CD14-positive monocyte (primary cell): ENCODE results near the gene SAMD4B. TPM values are rescaled to one million over a fixed set of nuclear protein-coding genes. Genes with fewer than 3 reads are reported as not detected.

Experiments
- DNase-seq, 3 donors: peaks; one replicate each; pipeline ENCODE4 v3.0.0-alpha.2; 2011 to 2022
- H2AFZ ChIP-seq: 2 replicates; pipeline ENCODE4 v1.6.0; 2012; ENCODE audit warnings: mild to moderate bottlenecking, low read depth, low read length, inconsistent platforms; ENCODE audit not compliant: insufficient read depth, poor library complexity, severe bottlenecking
- H3K27ac ChIP-seq, 2 donors: 1 replicate in 1 of 2; 2 replicates in 1 of 2; pipeline ENCODE4 v1.5.1; 2012 to 2013; ENCODE audit warnings: low read length in 2 of 2, control low read depth in 1 of 2, inconsistent platforms in 1 of 2, low read depth in 1 of 2, mild to moderate bottlenecking in 1 of 2
- H3K27me3 ChIP-seq, 2 donors: one replicate each; pipeline versions ENCODE4 v1.6.0 to v1.6.1; 2011 to 2013; ENCODE audit warnings: low read length in 2 of 2; ENCODE audit not compliant: control insufficient read depth in 2 of 2, insufficient read depth in 2 of 2
- H3K36me3 ChIP-seq, 2 donors: replicated peaks in 1 of 2; 1 replicate in 1 of 2; 2 replicates in 1 of 2; pipeline versions ENCODE4 v1.5.1 to v1.6.1; 2012 to 2013; ENCODE audit warnings: low read length in 2 of 2, control low read depth in 1 of 2, inconsistent platforms in 1 of 2, mild to moderate bottlenecking in 1 of 2; ENCODE audit not compliant: insufficient read depth in 2 of 2, control insufficient read depth in 1 of 2
- H3K4me1 ChIP-seq, 2 donors: 1 replicate in 1 of 2; 2 replicates in 1 of 2; pipeline versions ENCODE4 v1.5.1 to v1.6.1; 2012 to 2013; ENCODE audit warnings: low read length in 2 of 2, control low read depth in 1 of 2, inconsistent platforms in 1 of 2, mild to moderate bottlenecking in 1 of 2, moderate library complexity in 1 of 2; ENCODE audit not compliant: insufficient read depth in 2 of 2, control insufficient read depth in 1 of 2
- H3K4me2 ChIP-seq: replicated peaks from 2 replicates; pipeline ENCODE3; 2012; ENCODE audit warnings: low read length, moderate library complexity, mild to moderate bottlenecking; ENCODE audit not compliant: poor library complexity, severe bottlenecking; ENCODE audit errors: extremely low read depth
- H3K4me3 ChIP-seq, 3 experiments: fragments of 200-600 bp in 1 of 3; sonication (generic) in 1 of 3; replicated peaks in 1 of 3; 1 replicate in 2 of 3; 2 replicates in 1 of 3; pipeline ENCODE4 v1.5.1; 2011 to 2013; ENCODE audit warnings: low read length in 3 of 3, mild to moderate bottlenecking in 3 of 3, control low read depth in 2 of 3, low read depth in 2 of 3, inconsistent platforms in 1 of 3, moderate library complexity in 1 of 3
- H3K79me2 ChIP-seq: 2 replicates; pipeline ENCODE4 v1.6.0; 2012; ENCODE audit warnings: mild to moderate bottlenecking, control low read depth, inconsistent platforms, low read length, moderate library complexity; ENCODE audit not compliant: insufficient read depth
- H3K9ac ChIP-seq: 2 replicates; pipeline ENCODE4 v1.6.0; 2017; ENCODE audit warnings: low read length, mild to moderate bottlenecking; ENCODE audit not compliant: insufficient read depth, poor library complexity, severe bottlenecking
- H3K9me3 ChIP-seq, 2 donors: replicated peaks in 1 of 2; 1 replicate in 1 of 2; 2 replicates in 1 of 2; pipeline versions ENCODE4 v1.5.1 to v1.6.1; 2012 to 2013; ENCODE audit warnings: low read length in 2 of 2, control low read depth in 1 of 2; ENCODE audit not compliant: control insufficient read depth in 1 of 2, insufficient read depth in 1 of 2
- H4K20me1 ChIP-seq: 2 replicates; pipeline ENCODE4 v1.6.0; 2012; ENCODE audit warnings: mild to moderate bottlenecking, low read length, control low read depth, moderate library complexity; ENCODE audit not compliant: insufficient read depth
- H3K27ac Mint-ChIP-seq, 7 donors: one replicate each; pipeline ENCODE4 v1.8.0; 2020; ENCODE audit warnings: mild to moderate bottlenecking in 7 of 7, mixed read lengths in 7 of 7, moderate library complexity in 6 of 7, inconsistent platforms in 2 of 7
- H3K27me3 Mint-ChIP-seq, 3 donors: one replicate each; pipeline ENCODE4 v1.8.0; 2021 to 2022; ENCODE audit warnings: low read depth in 3 of 3, mild to moderate bottlenecking in 3 of 3, mixed read lengths in 3 of 3, moderate library complexity in 3 of 3, inconsistent platforms in 1 of 3
- H3K36me3 Mint-ChIP-seq, 2 donors: one replicate each; pipeline ENCODE4 v1.8.0; 2020; ENCODE audit warnings: mixed read lengths in 2 of 2, inconsistent platforms in 1 of 2, mild to moderate bottlenecking in 1 of 2
- H3K4me1 Mint-ChIP-seq: one replicate; pipeline ENCODE4 v1.8.0; 2020; ENCODE audit warnings: mild to moderate bottlenecking, mixed read lengths
- H3K4me3 Mint-ChIP-seq, 2 donors: one replicate each; pipeline ENCODE4 v1.8.0; 2020; ENCODE audit warnings: mild to moderate bottlenecking in 2 of 2, mixed read lengths in 2 of 2, moderate library complexity in 1 of 2
- H3K9me3 Mint-ChIP-seq, 7 donors: one replicate each; pipeline ENCODE4 v1.8.0; 2020 to 2022; ENCODE audit warnings: mixed read lengths in 7 of 7, mild to moderate bottlenecking in 6 of 7, moderate library complexity in 6 of 7, inconsistent platforms in 2 of 7
- WGBS: methylation state at CpG from one replicate; pipeline ENCODE4 v1.1.5; 2013; ENCODE audit warnings: missing lambda C conversion rate; ENCODE audit not compliant: insufficient coverage; 5-methylcytosine and 5-hydroxymethylcytosine counted together
- intact Hi-C, 2 donors: fragments of 100-400 bp; cut with micrococcal nuclease; formaldehyde crosslinking; loops; one replicate each; pipeline versions ENCODE4 v1.15.0 to v1.15.1; 2023
- polyA plus RNA-seq, 3 donors: library from polyadenylated mRNA; depleted of rRNA in 1 of 3; unstranded in 2 of 3; stranded (reverse) in 1 of 3; fragments of 300-500 nt in 2 of 3; fragments of >200 nt in 1 of 3; fragmentation: Illumina TruSeq in 2 of 3; gene quantifications; 1 replicate in 2 of 3; 2 replicates in 1 of 3; pipeline ENCODE4 v1.2.3, GENCODE V29; 2012 to 2021
- TF ChIP-seq, protein P1 (sequence below): fragments of 200-600 bp; IDR thresholded peaks from one replicate; pipeline ENCODE4 v1.8.0; 2022; ENCODE audit warnings: antibody characterized with exemption, mild to moderate bottlenecking

Gene SAMD4B
- polyA plus RNA-seq, 3 donors = 4.5 to 56.6 (median 5.6) TPM

DNA sequence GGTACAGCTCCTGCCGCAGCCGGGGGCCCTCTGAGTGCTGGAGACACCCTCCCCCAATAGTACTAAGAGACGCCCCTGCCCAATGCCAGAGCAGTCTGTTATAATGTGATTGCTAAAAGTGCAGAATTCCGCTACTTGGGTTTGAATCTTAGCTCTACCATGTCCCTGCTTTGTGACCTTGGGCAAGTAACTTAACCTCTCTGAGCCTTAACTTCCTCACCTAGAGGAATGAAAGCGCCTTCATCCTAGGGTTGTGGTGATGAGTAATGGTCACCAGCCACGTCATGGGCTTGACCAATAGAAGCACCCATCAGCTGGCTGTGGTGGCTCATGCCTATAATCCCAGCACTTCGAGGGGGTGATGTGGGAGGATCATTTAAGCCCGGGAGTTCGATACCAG is 76.8 kb downstream of the SAMD4B start:
- Mint-ChIP-seq H3K4me3 (no peak overlapping the region), H3K27me3 (peaks cover under 1 to 4% (median under 1%) of the 10 kb centered on the region in 3 donors), H3K9me3 (peaks cover 0 to 4% (median 0%) of the 10 kb centered on the region in 7 donors), H3K36me3 (peaks cover 41 to 61% of the 10 kb centered on the region in 2 donors), H3K27ac (peak overlapping the region in 3 of 7 donors; percentile 21 to 35 (median 35)), H3K4me1 (peaks cover 10% of the 10 kb centered on the region)
- Histone ChIP-seq H3K9ac (no peak overlapping the region), H3K4me2 (no peak overlapping the region), H3K36me3 (peaks cover 22 to 54% of the 10 kb centered on the region in 2 donors), H4K20me1 (peaks cover 52% of the 10 kb centered on the region), H3K4me1 (peaks cover 3 to 5% of the 10 kb centered on the region in 2 donors), H3K9me3 (no peaks in the 10 kb centered on the region), H2AFZ (no peak overlapping the region), H3K79me2 (no peaks in the 10 kb centered on the region), H3K4me3 (no peak overlapping the region), H3K27me3 (no peaks in the 10 kb centered on the region), H3K27ac (no peak overlapping the region)
- DNase-seq = peak in 1 of 3 donors; percentile 65
- TF ChIP-seq, protein P1, sequence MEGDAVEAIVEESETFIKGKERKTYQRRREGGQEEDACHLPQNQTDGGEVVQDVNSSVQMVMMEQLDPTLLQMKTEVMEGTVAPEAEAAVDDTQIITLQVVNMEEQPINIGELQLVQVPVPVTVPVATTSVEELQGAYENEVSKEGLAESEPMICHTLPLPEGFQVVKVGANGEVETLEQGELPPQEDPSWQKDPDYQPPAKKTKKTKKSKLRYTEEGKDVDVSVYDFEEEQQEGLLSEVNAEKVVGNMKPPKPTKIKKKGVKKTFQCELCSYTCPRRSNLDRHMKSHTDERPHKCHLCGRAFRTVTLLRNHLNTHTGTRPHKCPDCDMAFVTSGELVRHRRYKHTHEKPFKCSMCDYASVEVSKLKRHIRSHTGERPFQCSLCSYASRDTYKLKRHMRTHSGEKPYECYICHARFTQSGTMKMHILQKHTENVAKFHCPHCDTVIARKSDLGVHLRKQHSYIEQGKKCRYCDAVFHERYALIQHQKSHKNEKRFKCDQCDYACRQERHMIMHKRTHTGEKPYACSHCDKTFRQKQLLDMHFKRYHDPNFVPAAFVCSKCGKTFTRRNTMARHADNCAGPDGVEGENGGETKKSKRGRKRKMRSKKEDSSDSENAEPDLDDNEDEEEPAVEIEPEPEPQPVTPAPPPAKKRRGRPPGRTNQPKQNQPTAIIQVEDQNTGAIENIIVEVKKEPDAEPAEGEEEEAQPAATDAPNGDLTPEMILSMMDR = no peak
- WGBS = 80% methylated on average over 3 of the region's 9 CpGs
- intact Hi-C loops = no loop called here

DNA sequence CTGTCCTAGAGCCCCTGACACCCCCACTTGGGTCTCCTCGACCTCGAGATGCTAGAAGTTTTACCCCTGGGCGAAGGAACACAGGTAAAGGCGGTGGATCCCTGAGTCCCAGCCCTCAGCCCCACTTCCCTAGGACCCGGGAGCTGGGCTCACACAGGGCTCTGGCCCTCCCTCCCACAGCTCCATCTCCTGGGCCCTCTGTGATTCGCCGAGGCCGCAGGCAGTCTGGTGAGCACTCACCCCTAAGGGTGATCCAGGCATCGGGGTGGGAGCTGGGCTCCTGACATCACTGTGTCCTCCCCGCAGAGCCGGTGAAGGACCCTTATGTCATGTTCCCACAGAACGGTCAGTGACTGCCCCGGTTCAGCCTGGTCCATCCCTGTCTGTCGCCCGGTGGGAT is 78.5 kb downstream of the SAMD4B start:
- TF ChIP-seq, protein P1 = no peak
- H3K9ac ChIP-seq = no peak overlapping the region
- DNase-seq = no peak
- Mint-ChIP-seq H3K4me3 (no peak overlapping the region), H3K4me1 (peaks cover 3% of the 10 kb centered on the region), H3K9me3 (peaks cover 0 to 2% (median 0%) of the 10 kb centered on the region in 7 donors), H3K36me3 (peaks cover 42 to 59% of the 10 kb centered on the region in 2 donors), H3K27me3 (no peaks in the 10 kb centered on the region), H3K27ac (peak overlapping the region in 1 of 7 donors; percentile 25)
- no peak overlapping the region for H3K4me3 ChIP-seq
- no peaks in the 10 kb centered on the region for H3K27me3 ChIP-seq
- H3K4me2 ChIP-seq = no peak overlapping the region
- H4K20me1 ChIP-seq = peaks cover 43% of the 10 kb centered on the region
- 98% methylated on average over 9 of the region's 15 CpGs for WGBS
- no peak overlapping the region for H3K27ac ChIP-seq
- H3K36me3 ChIP-seq = peaks cover 30 to 62% of the 10 kb centered on the region in 2 donors
- no peaks in the 10 kb centered on the region for H3K79me2 ChIP-seq
- no peaks in the 10 kb centered on the region for H3K4me1 ChIP-seq
- H3K9me3 ChIP-seq = no peaks in the 10 kb centered on the region
- intact Hi-C loops = no loop called here
- H2AFZ ChIP-seq = no peak overlapping the region
